HepG2 (cell line): ENCODE data around the gene MTARC1. TPM values are rescaled to one million over a fixed set of nuclear protein-coding genes. Genes with fewer than 3 reads are reported as not detected.

Experiments used
- ATAC-seq: fragments of 200-7000 bp; cut with Tn5 transposase; 3 replicates; pipeline ENCODE4 v1.9.1; 2020; ENCODE audit warnings: mild to moderate bottlenecking, moderate library complexity
- BruUV-seq: library from RNA; stranded (reverse); fragments of 400-500 nt; replicated peaks from 2 replicates; lab custom pipeline; 2021; lab: Mats Ljungman, UMichigan
- CTCF ChIA-PET: fragments of 300-600 bp; formaldehyde crosslinking; extraction: SDS; loops from one replicate; lab custom pipeline; 2021; ENCODE audit warnings: low total read pairs, inconsistent platforms, low intra/inter-chr PET ratio; lab: Yijun Ruan, JAX
- POLR2A ChIA-PET: fragments of 350-600 bp; sonication (Branson Sonifier 250); formaldehyde crosslinking; loops from one replicate; lab custom pipeline; 2020; ENCODE audit warnings: antibody characterized with exemption, inconsistent platforms; lab: Yijun Ruan, JAX
- DNase-seq: peaks from one replicate; pipeline ENCODE4 v3.0.0-alpha.2; 2015; ENCODE audit warnings: low spot score
- FAIRE-seq: peaks from 3 replicates; lab custom pipeline; 2011; peaks lifted over from hg19 to GRCh38; lab: Jason Lieb, UNC
- H2AFZ ChIP-seq: one replicate; pipeline ENCODE4 v1.6.1; 2011; ENCODE audit warnings: low read length, inconsistent platforms
- H3K27ac ChIP-seq: fragments of 300-600 bp; 3 replicates; pipeline ENCODE4 v1.8.0; 2011; ENCODE audit warnings: mixed run types, mild to moderate bottlenecking, mixed read lengths, low read length, inconsistent platforms; ENCODE audit not compliant: insufficient read depth; ENCODE audit errors: extremely low read length
- H3K27me3 ChIP-seq, 2 experiments: fragments of 200-600 bp in 1 of 2; 2 replicates in 1 of 2; 3 replicates in 1 of 2; pipeline versions ENCODE4 v1.6.0 to v1.8.0; 2011; ENCODE audit warnings: low read length in 2 of 2, mild to moderate bottlenecking in 2 of 2, moderate library complexity in 2 of 2, inconsistent platforms in 1 of 2; ENCODE audit not compliant: insufficient read depth in 2 of 2, control insufficient read depth in 1 of 2
- H3K36me3 ChIP-seq, 2 experiments: fragments of 200-600 bp in 1 of 2; replicated peaks in 1 of 2; 2 replicates in 1 of 2; 3 replicates in 1 of 2; pipeline versions ENCODE4 v1.5.1 to v1.8.0; 2011; ENCODE audit warnings: low read length in 2 of 2, inconsistent platforms in 1 of 2; ENCODE audit not compliant: insufficient read depth in 2 of 2, control insufficient read depth in 1 of 2
- H3K4me1 ChIP-seq: 2 replicates; pipeline ENCODE4 v1.5.1; 2012; ENCODE audit warnings: low read length, inconsistent platforms; ENCODE audit not compliant: insufficient read depth
- H3K4me2 ChIP-seq: 2 replicates; pipeline ENCODE4 v1.6.0; 2011; ENCODE audit warnings: low read depth, low read length, inconsistent platforms
- H3K4me3 ChIP-seq, 3 experiments: fragments of 200-600 bp in 1 of 3; sonication (generic), shearing (Covaris generic) in 1 of 3; replicated peaks in 1 of 3; 2 replicates each; pipeline ENCODE4 v1.5.1; 2011 to 2016; ENCODE audit warnings: low read length in 3 of 3, inconsistent platforms in 2 of 3, low read depth in 2 of 3, mild to moderate bottlenecking in 2 of 3, control low read depth in 1 of 3, mixed read lengths in 1 of 3; ENCODE audit not compliant: insufficient read depth in 1 of 3
- H3K79me2 ChIP-seq: one replicate; pipeline ENCODE4 v1.6.1; 2011; ENCODE audit warnings: low read length, inconsistent platforms; ENCODE audit not compliant: insufficient read depth
- H3K9ac ChIP-seq: 2 replicates; pipeline ENCODE4 v1.6.0; 2011; ENCODE audit warnings: mild to moderate bottlenecking, low read depth, low read length, inconsistent platforms; ENCODE audit not compliant: insufficient read depth
- H3K9me3 ChIP-seq: 2 replicates; pipeline ENCODE4 v1.5.1; 2012; ENCODE audit warnings: mild to moderate bottlenecking, low read length
- H4K20me1 ChIP-seq: 2 replicates; pipeline ENCODE4 v1.6.0; 2011; ENCODE audit warnings: inconsistent platforms, mild to moderate bottlenecking, low read length, moderate library complexity; ENCODE audit not compliant: insufficient read depth
- ESRRA ChIP-seq: sonication (generic); formaldehyde crosslinking; IDR thresholded peaks from 2 replicates; pipeline ENCODE4 v1.5.1; 2020; ENCODE audit warnings: mild to moderate bottlenecking, low read depth, missing genetic modification reagents
- KDM2A ChIP-seq: sonication (generic); formaldehyde crosslinking; IDR thresholded peaks from 2 replicates; pipeline ENCODE4 v1.4.0; 2020; ENCODE audit warnings: low read depth, missing genetic modification reagents, borderline replicate concordance
- NFKB2 ChIP-seq: sonication (generic); formaldehyde crosslinking; IDR thresholded peaks from 2 replicates; pipeline ENCODE4 v1.4.0; 2020; ENCODE audit warnings: missing genetic modification reagents, borderline replicate concordance
- NR3C1 ChIP-seq: sonication (generic); formaldehyde crosslinking; IDR thresholded peaks from 2 replicates; pipeline ENCODE4 v1.4.0; 2020; ENCODE audit warnings: missing genetic modification reagents
- SRSF9 ChIP-seq: fragments of 200-400 bp; formaldehyde crosslinking; IDR thresholded peaks from 2 replicates; pipeline ENCODE4 v1.6.1; 2018; ENCODE audit warnings: borderline replicate concordance, mild to moderate bottlenecking, low read depth, low read length; ENCODE audit not compliant: insufficient read depth, poor library complexity, severe bottlenecking
- STAG1 ChIP-seq: sonication (generic); formaldehyde crosslinking; IDR thresholded peaks from 2 replicates; pipeline ENCODE4 v1.4.0; 2020; ENCODE audit warnings: missing genetic modification reagents
- STAT6 ChIP-seq: sonication (generic); formaldehyde crosslinking; IDR thresholded peaks from 2 replicates; pipeline ENCODE4 v1.4.0; 2020; ENCODE audit warnings: missing genetic modification reagents, mild to moderate bottlenecking, borderline replicate concordance
- ZBTB10 ChIP-seq: sonication (generic); formaldehyde crosslinking; IDR thresholded peaks from 2 replicates; pipeline ENCODE4 v1.4.0; 2020; ENCODE audit warnings: missing genetic modification reagents, borderline replicate concordance
- ZHX2 ChIP-seq, 2 experiments: sonication (generic) in 1 of 2; formaldehyde crosslinking in 1 of 2; IDR thresholded peaks; 2 replicates each; pipeline versions ENCODE4 v1.6.1 to v1.9.0; 2014 to 2022; ENCODE audit warnings: antibody characterized with exemption in 1 of 2, borderline replicate concordance in 1 of 2, inconsistent platforms in 1 of 2, low read depth in 1 of 2, missing genetic modification reagents in 1 of 2
- ZMAT3 ChIP-seq: sonication (generic); formaldehyde crosslinking; conservative IDR thresholded peaks from 2 replicates; pipeline ENCODE4 v1.7.0; 2021; ENCODE audit warnings: missing genetic modification reagents
- ZNF12 ChIP-seq: sonication (generic); formaldehyde crosslinking; IDR thresholded peaks from 2 replicates; pipeline ENCODE4 v1.5.0; 2020; ENCODE audit warnings: missing genetic modification reagents
- ZNF251 ChIP-seq: sonication (generic); formaldehyde crosslinking; IDR thresholded peaks from 2 replicates; pipeline ENCODE4 v1.9.0; 2021; ENCODE audit warnings: mild to moderate bottlenecking, missing genetic modification reagents
- WGBS: methylation state at CpG from one replicate; pipeline ENCODE4 v1.1.6; 2017; ENCODE audit warnings: low lambda C conversion rate; 5-methylcytosine and 5-hydroxymethylcytosine counted together
- in situ Hi-C: cut with HindIII; loops from 2 replicates; pipeline ENCODE4 v1.10.0; 2017; ENCODE audit warnings: low pct_unique_long_range_greater_than_20kb; ENCODE audit not compliant: extremely low pct_ligation_motif_present
- intact Hi-C: fragments of 100-400 bp; cut with micrococcal nuclease; formaldehyde crosslinking; loops from one replicate; pipeline ENCODE4 v1.10.0; 2022; ENCODE audit not compliant: unreplicated experiment
- polyA plus RNA-seq, 8 experiments: library from polyadenylated mRNA; depleted of rRNA in 3 of 8; stranded (reverse) in 7 of 8; unstranded in 1 of 8; fragments of >200 nt; fragmentation: Illumina TruSeq in 4 of 8; extraction: Trizol in 4 of 8; gene quantifications; 2 replicates each; pipeline versions ENCODE4 v1.2.1 to v1.2.3, GENCODE V29; 2011 to 2016; ENCODE audit warnings: low read depth in 4 of 8, missing spikeins in 1 of 8, mixed read lengths in 1 of 8; ENCODE audit not compliant: insufficient read depth in 1 of 8
- total RNA-seq, 5 experiments: library from RNA; depleted of rRNA; stranded (reverse); fragments of >200 nt; fragmentation: Illumina TruSeq; extraction: Trizol; gene quantifications; 2 replicates each; pipeline ENCODE4 v1.2.3, GENCODE V29; 2016; ENCODE audit warnings: low read depth in 1 of 5

MTARC1 gene
- total and polyA plus RNA-seq, 2 of the 13 experiments (the other 11 are each of a cell fraction or from before 2014, with no cell fraction given), result 19.4 to 106 TPM

- peaks cover 33% of the 10 kb centered on the region for H3K4me1 ChIP-seq
- in situ Hi-C loops, result loop anchor here (10.0 to 25.0 kb wide), 2 partner anchors 247 to 510 kb away; partner anchors contain the start of genes MARK1 and RAB3GAP2
- intact Hi-C loops, result loop anchor here (5.0 kb wide), 1 partner anchor 1833 kb away; the partner anchor contains the start of gene MIA3
- no peak overlapping the region for H3K4me3 ChIP-seq
- ChIA-PET POLR2A (interaction anchor here (2.2 to 3.7 kb wide), 2 partner anchors 17 to 37 kb away, joined by 17 to 19 read pairs; partner anchors contain the start of gene MTARC2), CTCF (no interaction called here)
- H3K27ac ChIP-seq, result no peak overlapping the region
- no peak for DNase-seq
- no peak for FAIRE-seq
- ATAC-seq, result no peak
- BruUV-seq, result no TSS peak
- no peaks in the 10 kb centered on the region for H3K27me3 ChIP-seq
- H2AFZ ChIP-seq, result no peak overlapping the region
- no peaks in the 10 kb centered on the region; the same call in 1 of the 2 replicates for H4K20me1 ChIP-seq
- no peak overlapping the region for H3K9ac ChIP-seq
- 98% methylated on average over 4 of the region's 4 CpGs for WGBS
- H3K9me3 ChIP-seq, result no peaks in the 10 kb centered on the region
- no peak overlapping the region for H3K4me2 ChIP-seq
- H3K36me3 ChIP-seq, result 0 out of 5 replicates have a peak, but pooled peaks cover 0 to 2% of the 10 kb centered on the region in 2 experiments
- H3K79me2 ChIP-seq, result peaks cover 17% of the 10 kb centered on the region
- TF ChIP-seq NR3C1, result no peak
- no peak for TF ChIP-seq NFKB2 (CRISPR knock-in tag)
- TF ChIP-seq ZHX2 (IDR thresholded peaks at IDR 0.05; ENCODE audit: low read depth), result no peak
- no peak for TF ChIP-seq ZHX2 (CRISPR knock-in tag; IDR thresholded peaks at IDR 0.05; ENCODE audit: borderline replicate concordance)
- TF ChIP-seq SRSF9, result no peak
- no peak for TF ChIP-seq STAG1 (CRISPR knock-in tag)
- no peak for TF ChIP-seq ZNF251
- TF ChIP-seq ZMAT3 (CRISPR knock-in tag), result no peak
- TF ChIP-seq KDM2A (CRISPR knock-in tag), result no peak
- no peak for TF ChIP-seq STAT6 (CRISPR knock-in tag)
- no peak for TF ChIP-seq ZBTB10 (CRISPR knock-in tag)
- no peak for TF ChIP-seq ESRRA (CRISPR knock-in tag)
- no peak for TF ChIP-seq ZNF12 (CRISPR knock-in tag)
Observed at GRCh38 chr1:220784751-220785150, 2.0 kb upstream of the MTARC1 start.
